Fibroblast of pulmonary artery (primary cell): Measurements from ENCODE around the gene MYOM1.
"Not testable (repeated sequence)": the region's sequence is repeated elsewhere in the genome, so short reads cannot be mapped to it uniquely, and the experiment has no call there.

Experiments
- DNase-seq: peaks from one replicate; pipeline ENCODE4 v3.0.0-alpha.2; 2010; ENCODE audit warnings: low read depth
- H3K4me3 ChIP-seq: replicated peaks from 2 replicates; pipeline ENCODE4 v1.5.1; 2011; ENCODE audit warnings: low read depth, mild to moderate bottlenecking, control low read depth, low read length, moderate library complexity
- TF ChIP-seq, protein P1 (sequence below): IDR thresholded peaks from 2 replicates; pipeline ENCODE4 v1.5.1; 2011; ENCODE audit warnings: mild to moderate bottlenecking, control low read depth, low read length, inconsistent platforms; ENCODE audit errors: missing control alignments

Gene MYOM1

GRCh38 chr18:3027370-3027891 is 192.3 kb downstream of the MYOM1 start:
- no peak overlapping the region for H3K4me3 ChIP-seq
- no peak for DNase-seq
- TF ChIP-seq, protein P1, sequence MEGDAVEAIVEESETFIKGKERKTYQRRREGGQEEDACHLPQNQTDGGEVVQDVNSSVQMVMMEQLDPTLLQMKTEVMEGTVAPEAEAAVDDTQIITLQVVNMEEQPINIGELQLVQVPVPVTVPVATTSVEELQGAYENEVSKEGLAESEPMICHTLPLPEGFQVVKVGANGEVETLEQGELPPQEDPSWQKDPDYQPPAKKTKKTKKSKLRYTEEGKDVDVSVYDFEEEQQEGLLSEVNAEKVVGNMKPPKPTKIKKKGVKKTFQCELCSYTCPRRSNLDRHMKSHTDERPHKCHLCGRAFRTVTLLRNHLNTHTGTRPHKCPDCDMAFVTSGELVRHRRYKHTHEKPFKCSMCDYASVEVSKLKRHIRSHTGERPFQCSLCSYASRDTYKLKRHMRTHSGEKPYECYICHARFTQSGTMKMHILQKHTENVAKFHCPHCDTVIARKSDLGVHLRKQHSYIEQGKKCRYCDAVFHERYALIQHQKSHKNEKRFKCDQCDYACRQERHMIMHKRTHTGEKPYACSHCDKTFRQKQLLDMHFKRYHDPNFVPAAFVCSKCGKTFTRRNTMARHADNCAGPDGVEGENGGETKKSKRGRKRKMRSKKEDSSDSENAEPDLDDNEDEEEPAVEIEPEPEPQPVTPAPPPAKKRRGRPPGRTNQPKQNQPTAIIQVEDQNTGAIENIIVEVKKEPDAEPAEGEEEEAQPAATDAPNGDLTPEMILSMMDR: no peak

DNA sequence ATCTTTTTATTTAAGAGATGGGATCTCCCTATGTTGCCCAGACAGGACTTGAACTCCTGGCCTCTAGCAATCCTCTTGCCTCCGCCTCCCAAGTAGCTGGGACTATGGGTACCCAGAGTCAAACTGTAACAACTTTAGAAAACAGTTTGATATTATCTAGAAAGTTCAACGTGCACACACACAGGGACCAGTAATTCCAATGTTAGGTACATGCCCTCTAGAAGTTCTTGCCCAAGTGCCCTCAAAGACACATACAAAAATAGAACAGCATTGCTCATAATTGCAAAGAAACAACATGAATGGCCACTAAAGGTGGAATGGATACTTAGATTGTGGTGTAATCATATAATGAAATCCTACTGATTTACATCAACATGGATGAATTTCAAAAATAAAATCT is 194.2 kb downstream of the MYOM1 start:
- TF ChIP-seq, protein P1: no peak
- no peak for DNase-seq
- H3K4me3 ChIP-seq: no peak overlapping the region

- not testable (repeated sequence) for H3K4me3 ChIP-seq, DNase-seq
Observed at GRCh38 chr18:3023603-3024002, 196.2 kb downstream of the MYOM1 start.
